GM18870 (cell line): ENCODE data around the gene PNLIP.

Experiments
- ATAC-seq: cut with Tn5 transposase; IDR thresholded peaks from one replicate; pipeline ENCODE4 v1.9.1; 2021; ENCODE audit warnings: moderate library complexity; ENCODE audit not compliant: unreplicated experiment

The PNLIP gene

DNA sequence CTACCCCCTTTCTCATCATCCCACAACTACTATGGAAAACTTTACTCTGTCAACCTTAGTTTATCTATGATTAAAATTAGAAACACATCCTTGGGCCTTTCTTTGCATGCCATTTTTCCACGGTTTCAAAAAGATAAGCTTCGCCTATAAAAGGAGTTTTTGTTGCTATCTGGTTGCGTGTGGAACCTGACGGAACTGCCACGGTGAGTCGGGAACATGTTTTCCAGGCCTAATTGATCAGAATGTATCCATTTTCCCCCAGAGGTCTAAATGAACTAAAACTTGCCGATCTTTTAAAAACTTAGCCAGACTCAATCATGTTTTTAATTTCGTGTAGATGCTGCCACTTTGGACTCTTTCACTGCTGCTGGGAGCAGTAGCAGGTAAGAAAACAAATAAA lies at the start of gene PNLIP:
PNLIP (plus strand) TSS at position 176 of the 400 bp plus-strand sequence; CDS start at position 338, 162 bp downstream.
- ATAC-seq = no peak

- ATAC-seq = no peak
Observed at GRCh38 chr10:116504786-116505185, 40.9 kb upstream of the PNLIP start.

DNA sequence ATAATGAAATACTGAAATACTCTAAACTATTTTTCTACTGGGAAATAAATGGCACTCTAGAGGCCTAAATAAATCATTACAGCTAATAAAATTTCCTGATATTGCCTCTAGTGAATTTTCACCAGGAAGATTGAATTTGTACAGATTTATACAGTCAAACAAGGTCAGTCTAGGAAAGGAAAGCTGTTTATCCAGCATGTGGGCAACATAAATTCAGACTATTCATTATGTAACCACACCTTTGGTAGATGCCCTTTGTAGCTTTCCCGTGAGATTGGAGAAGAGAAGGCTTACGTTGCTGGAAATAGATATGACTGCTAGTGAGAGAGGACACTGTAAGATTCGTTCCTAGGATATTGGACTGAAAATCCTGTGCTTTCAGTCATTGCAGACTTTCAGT lies 35.2 kb upstream of the PNLIP start:
- ATAC-seq = no peak

DNA sequence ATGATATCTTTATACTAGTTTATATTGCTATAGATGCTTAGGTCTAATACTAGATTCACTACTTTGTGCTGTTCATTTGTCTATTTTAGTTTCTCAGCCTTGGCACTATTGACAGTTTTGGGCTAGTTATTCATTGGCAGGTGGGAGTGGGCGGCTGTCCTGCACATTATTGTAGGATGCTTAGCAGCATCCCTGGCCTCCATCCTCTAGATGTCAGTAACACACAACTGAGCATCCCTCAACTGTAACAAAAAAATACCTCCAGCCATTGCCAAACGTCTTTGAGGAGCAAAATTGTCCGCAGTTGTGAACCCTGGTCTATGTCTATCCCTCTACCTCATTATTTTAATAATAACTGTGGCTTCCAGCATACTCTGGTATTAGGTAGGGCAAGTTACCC lies 34.4 kb upstream of the PNLIP start:
- ATAC-seq = no peak

GRCh38 chr10:116521424-116522290 lies 24.1 kb upstream of the PNLIP start:
- peak; percentile 53 for ATAC-seq

DNA sequence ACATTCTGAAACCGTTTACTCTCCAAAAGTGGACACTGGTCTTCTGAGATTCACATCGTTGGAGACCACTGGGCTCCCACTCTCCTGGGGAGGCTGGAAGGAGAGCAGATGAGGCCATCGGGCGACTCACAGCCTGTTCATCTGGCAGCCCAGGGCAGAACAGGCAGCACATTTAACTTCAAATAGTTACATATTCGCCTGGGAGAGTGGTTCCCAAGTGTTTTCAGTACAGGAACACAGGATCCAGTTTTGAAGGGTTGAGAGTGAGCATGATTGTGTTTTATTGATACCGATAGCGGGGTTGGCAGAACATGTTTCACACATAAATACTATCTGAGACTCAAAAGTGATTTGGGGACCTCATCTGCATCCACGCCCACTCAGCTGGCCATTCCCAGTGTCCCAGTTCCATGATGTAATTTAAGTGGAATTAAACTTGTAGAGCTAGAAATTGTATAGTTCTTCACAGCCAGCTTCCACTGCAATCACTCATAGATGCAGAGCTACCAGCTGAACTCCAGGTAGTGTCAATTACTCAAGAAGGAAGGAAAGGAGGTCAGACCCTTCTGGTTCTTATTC lies 22.8 kb upstream of the PNLIP start:
- ATAC-seq = no peak

DNA sequence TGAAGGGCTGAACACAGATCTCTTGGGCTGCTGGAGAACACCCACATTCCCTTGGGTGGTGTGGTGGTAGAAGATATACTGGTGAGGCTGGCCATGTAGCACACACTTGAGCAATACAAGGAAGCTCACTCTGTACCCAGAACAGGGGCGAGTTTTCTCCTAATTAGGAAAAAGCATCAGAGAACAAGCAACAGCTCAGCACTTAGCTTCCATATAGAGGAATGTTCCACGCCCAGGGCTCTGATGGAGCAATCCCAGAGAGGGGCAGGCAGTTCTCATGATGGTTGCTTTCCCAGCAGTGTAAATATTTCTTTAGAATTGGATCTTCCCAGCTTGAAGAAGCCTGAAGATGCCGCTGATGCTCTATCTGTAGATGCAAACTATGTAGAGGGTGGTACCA lies 21.0 kb upstream of the PNLIP start:
- no peak for ATAC-seq

DNA sequence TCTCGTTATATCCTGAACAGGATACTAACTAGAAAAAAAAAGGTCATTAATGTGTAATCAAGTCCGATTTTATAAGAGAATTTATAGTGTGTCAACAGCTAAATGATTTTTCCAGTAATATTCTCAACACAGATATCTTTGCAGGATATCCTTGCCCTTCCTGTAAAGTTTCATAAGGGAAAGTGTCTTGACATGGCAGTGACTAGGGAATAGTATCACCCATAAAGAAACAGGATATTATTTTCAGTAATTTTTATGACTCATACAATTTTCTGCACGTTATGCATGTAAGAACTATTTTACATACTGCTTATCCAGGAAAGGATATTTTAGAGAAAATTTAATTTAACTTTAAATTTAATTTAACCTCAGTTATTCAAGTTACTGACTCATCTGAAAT lies 19.5 kb upstream of the PNLIP start:
- no peak for ATAC-seq

DNA sequence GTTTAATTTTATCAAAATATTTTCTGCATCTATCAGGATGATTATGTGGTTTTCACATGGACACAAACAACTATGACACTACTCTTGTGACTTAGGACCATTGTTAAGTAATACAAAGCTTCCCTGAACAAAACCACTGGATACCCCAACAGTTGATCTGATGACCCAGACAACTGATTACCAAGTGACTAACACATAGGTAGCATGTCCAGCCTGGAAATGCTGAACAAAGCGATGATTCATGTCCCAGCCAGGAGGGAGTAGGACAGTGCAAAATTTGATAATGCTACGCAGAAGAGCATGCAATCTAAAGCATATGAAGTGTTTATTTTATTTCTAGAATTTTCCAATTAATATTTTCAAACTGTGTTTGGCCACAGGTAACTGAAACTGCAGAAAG lies 8.9 kb upstream of the PNLIP start:
- no peak for ATAC-seq

DNA sequence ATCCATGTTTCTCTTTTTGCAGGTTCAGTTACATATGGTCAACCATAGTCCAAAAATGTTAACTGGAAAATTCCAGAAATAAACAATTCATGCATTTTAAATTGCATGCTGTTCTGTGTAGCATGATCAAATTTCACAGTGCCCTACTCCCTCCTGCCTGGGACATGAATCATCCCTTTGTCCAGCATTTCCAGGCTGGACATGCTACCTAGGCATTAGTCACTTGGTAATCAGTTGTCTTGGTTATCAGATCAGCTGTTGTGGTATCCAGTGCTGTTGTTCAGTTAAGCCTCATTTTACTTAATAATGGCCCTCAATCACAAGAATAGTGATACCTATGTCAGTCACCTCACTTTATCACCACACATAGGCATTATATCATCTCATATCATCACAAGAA lies 7.3 kb upstream of the PNLIP start:
- ATAC-seq = no peak

- no peak for ATAC-seq
Observed at GRCh38 chr10:116538992-116539391, 6.7 kb upstream of the PNLIP start.

GRCh38 chr10:116540814-116541213 lies 4.9 kb upstream of the PNLIP start:
- no peak for ATAC-seq

GRCh38 chr10:116542007-116542677 lies 3.6 kb upstream of the PNLIP start:
- ATAC-seq = no peak

- no peak for ATAC-seq
Observed at GRCh38 chr10:116545122-116545521, 609 bp upstream of the PNLIP start.

- ATAC-seq = no peak
Observed at GRCh38 chr10:116548301-116548700, 2.6 kb downstream of the PNLIP start.

DNA sequence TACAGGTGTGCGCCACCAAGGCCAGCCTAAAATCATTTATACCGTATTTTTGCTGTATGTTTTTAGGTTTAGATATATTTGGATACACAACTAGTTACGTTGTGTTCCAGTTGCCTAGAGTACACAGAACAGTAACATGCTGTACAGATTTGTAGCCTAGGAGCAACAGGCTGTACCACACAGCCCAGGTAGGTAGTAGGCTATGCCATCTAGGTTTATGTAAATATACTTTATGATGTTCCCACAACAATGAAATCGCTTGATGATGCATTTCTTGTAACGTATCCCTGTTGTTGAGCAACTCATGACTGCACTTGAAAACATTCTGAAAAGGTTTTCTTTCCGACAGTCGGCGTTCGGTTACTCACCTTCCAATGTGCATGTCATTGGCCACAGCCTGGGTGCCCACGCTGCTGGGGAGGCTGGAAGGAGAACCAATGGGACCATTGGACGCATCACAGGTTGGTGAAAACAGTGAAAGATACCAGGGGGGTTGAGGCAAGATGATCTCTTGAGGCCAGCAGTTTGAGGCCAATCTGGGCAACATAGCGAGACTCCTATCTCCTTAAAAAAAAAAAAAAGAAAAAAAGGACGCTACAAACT lies 7.7 kb downstream of the PNLIP start:
- ATAC-seq = no peak

- no peak for ATAC-seq
Observed at GRCh38 chr10:116554628-116555027, 8.9 kb downstream of the PNLIP start.

DNA sequence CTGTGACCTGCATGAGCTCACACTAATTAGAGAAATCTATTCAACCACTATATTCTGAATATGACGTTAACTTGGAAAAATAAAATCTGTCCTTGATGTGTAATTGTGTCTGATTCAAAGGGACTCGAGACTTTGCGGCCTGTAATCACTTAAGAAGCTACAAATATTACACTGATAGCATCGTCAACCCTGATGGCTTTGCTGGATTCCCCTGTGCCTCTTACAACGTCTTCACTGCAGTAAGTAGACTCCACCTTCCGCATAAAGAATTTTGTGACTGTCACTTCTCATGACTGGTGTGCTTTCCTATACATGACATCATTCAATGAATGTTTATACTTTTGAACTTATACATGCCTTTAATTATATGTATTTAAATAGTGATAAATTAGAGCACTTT lies 10.1 kb downstream of the PNLIP start:
- ATAC-seq = no peak

DNA sequence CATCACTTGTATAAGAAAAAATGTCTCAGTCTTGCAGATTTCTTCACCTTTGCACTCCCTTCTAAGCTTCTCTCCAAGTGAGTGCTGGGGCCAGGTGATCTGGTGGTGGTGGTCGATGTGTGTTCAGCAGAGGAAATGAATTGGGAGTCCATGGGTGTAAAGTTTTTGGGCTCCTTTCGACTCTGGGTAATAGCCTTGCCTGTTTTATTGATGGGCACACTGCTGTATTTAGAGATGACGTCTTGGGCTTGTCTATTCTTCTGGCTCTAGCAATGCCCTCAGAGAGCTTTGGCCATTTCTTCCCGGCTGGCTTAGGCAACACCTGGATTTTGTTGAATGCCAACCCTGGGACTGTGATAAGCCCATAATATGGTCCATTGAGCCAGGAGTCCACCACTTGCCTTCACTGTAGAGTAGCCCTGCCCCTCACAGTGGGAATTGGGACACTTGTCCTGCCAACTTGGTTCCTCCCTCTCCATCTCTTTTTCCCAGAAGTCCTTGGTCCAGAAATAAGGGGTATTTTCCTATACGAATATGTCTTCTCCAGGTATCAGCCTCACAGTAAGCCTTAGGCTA lies 11.7 kb downstream of the PNLIP start:
- no peak for ATAC-seq

DNA sequence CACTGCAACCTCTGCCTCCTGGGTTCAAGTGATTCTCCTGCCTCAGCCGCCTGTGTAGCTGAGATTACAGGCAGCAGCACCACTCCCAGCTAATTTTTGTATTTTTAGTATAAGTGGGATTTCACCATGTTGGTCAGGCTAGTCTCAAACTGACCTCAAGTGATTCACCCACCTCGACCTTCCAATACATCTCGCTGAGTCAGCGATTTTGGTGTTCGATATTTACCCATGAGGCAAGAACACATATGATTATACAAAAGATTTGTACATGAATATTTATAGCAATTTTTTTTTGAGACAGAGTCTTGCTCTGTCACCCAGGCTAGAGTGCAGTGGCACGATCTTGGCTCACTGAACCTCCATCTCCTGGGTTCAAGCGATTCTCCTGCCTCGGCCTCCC lies 19.8 kb downstream of the PNLIP start:
- ATAC-seq = no peak

- ATAC-seq = no peak
Observed at GRCh38 chr10:116566932-116567331, 21.2 kb downstream of the PNLIP start.
